Stimulated activated naive CD8-positive, alpha-beta T cell treated with anti-CD3 and anti-CD28 coated beads, Interleukin-15, amount 100 ng/mL, for 72 hours (primary cell): ENCODE measurements around the gene BLOC1S2.
"Not testable (repeated sequence)": the region's sequence is repeated elsewhere in the genome, so short reads cannot be mapped to it uniquely, and the experiment has no call there.

Experiments
- ATAC-seq: fragments of 150-1000 bp; cut with Tn5 transposase; 2 replicates; pipeline ENCODE4 v1.10.0; 2021; ENCODE audit warnings: mild to moderate bottlenecking, moderate library complexity
- DNase-seq, 2 donors: peaks; one replicate each; pipeline ENCODE4 v3.0.0; 2021 to 2022
- H3K27ac Mint-ChIP-seq, 2 donors: one replicate each; pipeline ENCODE4 v1.8.0; 2022; ENCODE audit warnings: mild to moderate bottlenecking in 2 of 2, mixed read lengths in 2 of 2, moderate library complexity in 2 of 2
- H3K27me3 Mint-ChIP-seq: one replicate; pipeline ENCODE4 v1.8.0; 2022; ENCODE audit warnings: mixed read lengths
- H3K4me1 Mint-ChIP-seq: one replicate; pipeline ENCODE4 v1.8.0; 2022; ENCODE audit warnings: mild to moderate bottlenecking, mixed read lengths
- H3K4me3 Mint-ChIP-seq, 2 donors: one replicate each; pipeline ENCODE4 v1.8.0; 2022; ENCODE audit warnings: mild to moderate bottlenecking in 2 of 2, mixed read lengths in 2 of 2, moderate library complexity in 1 of 2
- H3K9me3 Mint-ChIP-seq, 2 donors: one replicate each; pipeline ENCODE4 v1.8.0; 2022; ENCODE audit warnings: mixed read lengths in 2 of 2

BLOC1S2 gene

DNA sequence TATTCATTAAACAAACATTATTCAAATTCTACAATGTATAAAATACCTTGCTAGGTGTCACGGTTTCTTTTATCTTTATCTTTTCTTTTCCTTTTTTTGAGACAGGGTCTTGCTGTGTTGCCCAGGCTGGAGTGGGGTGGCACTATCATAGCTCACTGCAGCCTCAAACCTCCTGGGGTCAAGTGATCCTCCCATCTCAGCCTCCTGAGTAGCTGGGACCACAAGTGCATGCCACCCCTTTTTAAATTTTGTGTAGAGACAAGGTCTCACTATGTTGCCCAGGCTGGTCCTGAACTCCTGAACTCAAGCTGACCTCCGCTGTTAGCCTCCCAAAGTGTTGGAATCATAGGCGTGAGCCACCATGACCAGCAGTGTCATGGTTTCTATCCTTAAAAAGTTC lies 17.9 kb upstream of the BLOC1S2 start:
- H3K27me3 Mint-ChIP-seq: peaks cover 74% of the 10 kb centered on the region
- H3K9me3 Mint-ChIP-seq: no peaks in the 10 kb centered on the region
- DNase-seq (no peak), ATAC-seq (no peak)
- H3K4me1 Mint-ChIP-seq: no peaks in the 10 kb centered on the region
- H3K27ac Mint-ChIP-seq: no peak overlapping the region
- no peak overlapping the region for H3K4me3 Mint-ChIP-seq

DNA sequence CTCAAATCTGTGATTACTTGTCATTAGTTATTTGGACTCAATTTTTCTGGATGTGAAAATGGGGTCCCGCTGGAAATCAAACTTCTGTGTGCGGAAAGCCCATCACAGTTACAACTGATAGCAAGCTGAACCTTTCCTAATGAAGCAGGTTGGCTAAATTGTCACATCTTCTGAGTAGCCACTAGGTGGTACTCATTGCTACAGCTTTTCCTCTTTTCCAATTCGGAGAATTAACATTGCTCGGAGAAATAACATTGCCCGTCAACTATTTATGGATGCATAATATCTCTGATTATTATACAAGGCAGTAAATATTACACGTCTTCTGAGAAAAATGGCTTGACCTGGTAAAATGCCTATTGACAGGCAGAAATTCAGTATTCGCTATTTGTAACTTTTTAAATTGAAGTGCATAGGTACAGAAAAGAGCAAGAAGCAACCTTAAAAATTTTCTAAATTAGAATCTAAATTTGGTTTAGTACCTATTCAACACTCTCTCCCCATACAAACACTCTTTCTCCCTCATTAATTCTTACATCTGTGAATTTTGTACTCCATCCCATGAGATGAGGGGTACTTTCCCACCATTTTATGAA lies 17.3 kb upstream of the BLOC1S2 start:
- ATAC-seq (no peak), DNase-seq (no peak)
- peaks cover 73% of the 10 kb centered on the region for H3K27me3 Mint-ChIP-seq
- H3K9me3 Mint-ChIP-seq: no peaks in the 10 kb centered on the region
- H3K4me1 Mint-ChIP-seq: no peaks in the 10 kb centered on the region
- no peak overlapping the region for H3K27ac Mint-ChIP-seq
- no peak overlapping the region for H3K4me3 Mint-ChIP-seq

- H3K9me3 Mint-ChIP-seq, H3K27ac Mint-ChIP-seq, H3K4me1 Mint-ChIP-seq, H3K4me3 Mint-ChIP-seq, ATAC-seq, DNase-seq: not testable (repeated sequence)
- H3K27me3 Mint-ChIP-seq: peaks cover 57% of the 10 kb centered on the region
These were observed 14.6 kb upstream of the BLOC1S2 start for GRCh38 chr10:100301123-100301522.

DNA sequence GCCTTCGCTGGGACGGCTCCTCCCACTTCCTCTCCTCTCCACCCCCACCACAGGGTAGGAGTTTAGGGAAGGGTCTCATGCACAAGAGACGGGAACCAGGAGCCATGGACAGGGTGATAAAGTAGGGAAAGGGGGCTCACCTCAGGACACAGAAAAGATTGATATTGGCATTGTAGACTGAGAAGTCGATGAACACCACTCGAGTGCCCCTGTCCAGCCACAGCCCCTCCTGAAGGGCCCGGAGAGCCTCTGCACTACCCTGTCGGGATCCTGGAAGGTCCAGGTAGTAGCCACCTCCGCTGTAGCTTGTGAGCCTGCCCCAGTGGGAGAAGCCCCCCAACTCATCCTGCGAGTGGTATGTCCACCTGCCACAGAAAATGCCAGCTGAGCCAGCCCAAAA lies 10.8 kb upstream of the BLOC1S2 start:
- no peaks in the 10 kb centered on the region for H3K4me1 Mint-ChIP-seq
- H3K27me3 Mint-ChIP-seq: peaks cover 51% of the 10 kb centered on the region
- DNase-seq: no peak

GRCh38 chr10:100293066-100293465 lies 6.6 kb upstream of the BLOC1S2 start:
- Mint-ChIP-seq H3K4me3 (no peak overlapping the region), H3K4me1 (no peaks in the 10 kb centered on the region)

More for the DNA sequence above, 10.8 kb upstream of the BLOC1S2 start:
- Mint-ChIP-seq H3K4me3 (no peak overlapping the region), H3K9me3 (no peaks in the 10 kb centered on the region), H3K27ac (peak overlapping the region in 1 of 2 donors; percentile 19)
- ATAC-seq: no peak

DNA sequence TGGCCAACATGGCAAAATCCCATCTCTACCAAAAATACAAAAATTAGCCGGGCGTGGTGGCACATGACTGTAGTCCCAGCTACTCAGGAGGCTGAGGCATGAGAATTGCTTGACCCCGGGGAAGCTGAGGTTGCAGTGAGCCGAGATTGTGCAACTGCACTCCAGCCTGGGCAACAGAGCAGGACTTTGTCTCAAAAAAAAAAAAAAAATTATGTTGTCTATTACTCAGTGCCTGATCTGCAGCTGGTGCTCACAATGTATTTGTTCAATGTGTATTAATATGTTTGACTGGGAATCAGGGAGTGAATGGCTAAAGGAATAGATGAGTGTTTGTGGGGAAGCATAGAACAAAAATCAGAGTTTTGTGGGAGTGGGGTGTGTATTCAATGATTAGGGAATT lies 5.8 kb upstream of the BLOC1S2 start:
- DNase-seq: not testable (repeated sequence)

More at GRCh38 chr10:100293066-100293465, 6.6 kb upstream of the BLOC1S2 start:
- Mint-ChIP-seq H3K27me3 (peaks cover 29% of the 10 kb centered on the region), H3K9me3 (no peaks in the 10 kb centered on the region), H3K27ac (no peak overlapping the region)
- ATAC-seq: no peak
- DNase-seq: no peak

DNA sequence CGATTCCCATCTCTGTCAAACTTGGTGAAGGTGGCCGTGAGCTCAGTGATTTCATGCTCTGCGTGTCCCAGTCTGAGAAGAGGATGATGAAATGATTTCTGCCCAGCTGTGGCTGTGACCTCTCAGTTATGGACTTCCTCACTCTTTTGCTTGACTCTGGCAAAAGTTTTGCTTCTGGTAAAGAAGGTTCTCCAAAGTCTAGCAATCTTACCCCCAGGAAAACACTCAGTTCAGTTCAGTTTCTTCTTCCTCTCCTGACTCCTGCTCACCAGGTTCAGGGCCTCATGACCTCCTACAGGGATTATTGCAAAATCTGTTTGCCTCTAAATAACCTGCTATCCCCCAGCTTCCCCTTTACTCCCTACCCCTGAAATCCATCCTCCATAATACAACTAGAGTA lies 4.9 kb upstream of the BLOC1S2 start:
- Mint-ChIP-seq H3K4me3 (no peak overlapping the region), H3K9me3 (no peaks in the 10 kb centered on the region), H3K4me1 (peaks cover 8% of the 10 kb centered on the region), H3K27me3 (peaks cover 20% of the 10 kb centered on the region), H3K27ac (peak overlapping the region in 1 of 2 donors; percentile 29)
- DNase-seq: no peak
- no peak for ATAC-seq

More for the DNA sequence above, 5.8 kb upstream of the BLOC1S2 start:
- not testable (repeated sequence) for ATAC-seq, H3K4me1 Mint-ChIP-seq, H3K4me3 Mint-ChIP-seq, H3K27ac Mint-ChIP-seq, H3K9me3 Mint-ChIP-seq
- H3K27me3 Mint-ChIP-seq: peaks cover 29% of the 10 kb centered on the region

- DNase-seq: no peak
- H3K27ac Mint-ChIP-seq: no peak overlapping the region
- H3K4me3 Mint-ChIP-seq: no peak overlapping the region
- peaks cover 22% of the 10 kb centered on the region for H3K4me1 Mint-ChIP-seq
- H3K27me3 Mint-ChIP-seq: peaks cover 5% of the 10 kb centered on the region
- H3K9me3 Mint-ChIP-seq: no peaks in the 10 kb centered on the region
- ATAC-seq: no peak
These were observed 3.2 kb upstream of the BLOC1S2 start for GRCh38 chr10:100289641-100290040.

DNA sequence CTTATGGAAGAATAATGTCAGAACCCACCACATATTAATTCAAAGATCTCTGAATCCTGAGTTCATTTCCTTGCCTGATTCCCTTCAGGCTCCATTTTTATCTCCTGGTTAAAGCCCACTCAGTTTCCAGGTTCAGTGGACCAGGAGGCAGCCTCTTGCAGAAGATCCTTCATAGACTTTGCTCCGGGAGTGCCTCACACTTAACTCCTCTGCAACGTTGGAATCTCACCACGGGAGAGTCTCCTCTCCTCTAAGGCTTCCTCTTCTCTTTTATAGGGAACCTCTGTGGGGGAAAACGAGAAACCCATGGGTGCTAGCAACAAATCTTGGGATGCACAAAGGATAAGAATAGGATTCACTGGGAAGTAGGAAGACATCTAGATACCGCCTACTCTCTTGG lies 1.7 kb upstream of the BLOC1S2 start:
- no peak for ATAC-seq
- H3K27ac Mint-ChIP-seq: no peak overlapping the region

DNA sequence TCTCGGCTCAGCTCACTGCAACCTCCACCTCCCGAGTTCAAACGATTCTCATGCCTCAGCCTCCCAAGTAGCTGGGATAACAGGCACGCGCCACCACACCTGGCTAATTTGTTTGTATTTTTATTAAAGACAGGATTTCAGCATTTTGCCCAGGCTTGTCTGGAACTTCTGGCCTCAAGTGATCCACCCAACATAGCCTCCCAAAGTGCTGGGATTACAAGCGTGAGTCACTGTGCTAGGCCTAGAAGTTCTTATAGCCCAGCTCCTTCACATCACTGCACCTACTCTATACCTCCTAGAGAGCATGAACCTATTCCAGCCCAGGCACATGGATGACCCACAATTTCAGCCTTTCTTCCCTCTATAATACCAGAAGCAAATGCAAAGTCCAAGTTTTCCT lies 1.3 kb upstream of the BLOC1S2 start:
- Mint-ChIP-seq H3K4me1 (peaks cover 25% of the 10 kb centered on the region), H3K9me3 (no peaks in the 10 kb centered on the region), H3K4me3 (peak overlapping the region; percentile 21 to 35), H3K27ac (peak overlapping the region in 1 of 2 donors; percentile 51), H3K27me3 (no peaks in the 10 kb centered on the region)
- DNase-seq (no peak), ATAC-seq (no peak)

More for the DNA sequence above, 1.7 kb upstream of the BLOC1S2 start:
- Mint-ChIP-seq H3K27me3 (no peaks in the 10 kb centered on the region), H3K9me3 (no peaks in the 10 kb centered on the region), H3K4me3 (no peak overlapping the region), H3K4me1 (peaks cover 25% of the 10 kb centered on the region)
- no peak for DNase-seq

- Mint-ChIP-seq H3K4me1 (peaks cover 25% of the 10 kb centered on the region), H3K27ac (peak overlapping the region; percentile 97 to 99), H3K4me3 (peak overlapping the region; percentile 94 to 96)
- H3K9me3 Mint-ChIP-seq, DNase-seq, H3K27me3 Mint-ChIP-seq, ATAC-seq: not testable (repeated sequence)
These were observed 1.2 kb downstream of the BLOC1S2 start for GRCh38 chr10:100285326-100285725.

DNA sequence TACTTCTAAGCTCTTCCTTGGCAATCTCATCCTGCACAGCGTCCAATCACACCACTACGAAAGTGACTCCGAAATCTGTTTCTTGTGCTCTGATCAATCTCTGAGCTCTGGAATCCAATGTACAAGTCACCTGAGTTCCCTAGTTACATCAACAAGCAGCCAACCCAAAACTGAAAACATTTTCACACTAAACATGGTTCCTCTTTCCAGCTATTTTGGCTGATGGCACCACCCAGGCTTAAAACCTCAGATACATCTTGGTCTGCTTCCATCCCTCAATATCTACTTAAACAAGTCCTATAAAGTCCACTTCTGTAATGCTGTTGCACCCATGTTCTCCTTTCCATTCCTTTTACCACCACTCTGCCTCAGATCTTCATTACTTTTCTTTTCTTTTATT lies 3.6 kb downstream of the BLOC1S2 start:
- no peak overlapping the region for H3K4me3 Mint-ChIP-seq
- DNase-seq (no peak), ATAC-seq (no peak)
- H3K27me3 Mint-ChIP-seq: no peaks in the 10 kb centered on the region
- peaks cover 25% of the 10 kb centered on the region for H3K4me1 Mint-ChIP-seq
- no peak overlapping the region for H3K27ac Mint-ChIP-seq
- H3K9me3 Mint-ChIP-seq: no peaks in the 10 kb centered on the region

DNA sequence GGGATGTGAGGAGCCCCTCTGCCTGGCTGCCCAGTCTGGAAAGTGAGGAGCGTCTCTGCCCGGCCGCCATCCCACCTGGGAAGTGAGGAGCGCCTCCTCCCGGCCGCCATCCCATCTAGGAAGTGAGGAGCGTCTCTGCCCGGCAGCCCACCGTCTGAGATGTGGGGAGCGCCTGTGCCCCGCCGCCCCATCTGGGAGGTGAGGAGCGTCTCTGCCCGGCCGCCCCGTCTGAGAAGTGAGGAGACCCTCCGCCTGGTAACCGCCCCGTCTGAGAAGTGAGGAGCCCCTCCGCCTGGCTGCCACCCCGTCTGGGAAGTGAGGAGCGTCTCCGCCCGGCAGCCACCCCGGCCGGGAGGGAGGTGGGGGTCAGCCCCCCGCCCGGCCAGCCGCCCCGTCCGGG lies 9.5 kb downstream of the BLOC1S2 start:
- not testable (repeated sequence) for H3K27me3 Mint-ChIP-seq, H3K27ac Mint-ChIP-seq, ATAC-seq, H3K4me3 Mint-ChIP-seq, DNase-seq, H3K4me1 Mint-ChIP-seq, H3K9me3 Mint-ChIP-seq

GRCh38 chr10:100267239-100268104 lies 19.0 kb downstream of the BLOC1S2 start, which contains the start of gene CWF19L1:
Gene CWF19L1 (minus strand): TSS chr10:100267638. CDS start chr10:100267593, 45 bp downstream.
- DNase-seq (peak; percentile 45 to 64), ATAC-seq (peak; percentile 92)
- Mint-ChIP-seq H3K27ac (peak within 1 kb of the TSS; percentile 99 to 100), H3K9me3 (no peaks in the 10 kb centered on the region), H3K27me3 (no peaks in the 10 kb centered on the region), H3K4me1 (peaks cover 25% of the 10 kb centered on the region), H3K4me3 (peak within 1 kb of the TSS; percentile 100)

- Mint-ChIP-seq H3K27me3 (no peaks in the 10 kb centered on the region), H3K4me3 (peak overlapping the region; percentile 100), H3K4me1 (peaks cover 30% of the 10 kb centered on the region), H3K9me3 (no peaks in the 10 kb centered on the region), H3K27ac (peak overlapping the region; percentile 49 to 82)
- DNase-seq (no peak), ATAC-seq (no peak)
These were observed 20.5 kb downstream of the BLOC1S2 start for GRCh38 chr10:100265821-100266485.

GRCh38 chr10:100254191-100254590 lies 32.3 kb downstream of the BLOC1S2 start:
- H3K4me1 Mint-ChIP-seq: no peaks in the 10 kb centered on the region
- no peaks in the 10 kb centered on the region for H3K9me3 Mint-ChIP-seq
- DNase-seq (no peak), ATAC-seq (no peak)
- H3K27me3 Mint-ChIP-seq: no peaks in the 10 kb centered on the region
- no peak overlapping the region for H3K4me3 Mint-ChIP-seq
- H3K27ac Mint-ChIP-seq: peak overlapping the region in 1 of 2 donors; percentile 65
